GM06990 (cell line): ENCODE data around the gene NLN.

Experiments
- DNase-seq: peaks from one replicate; pipeline ENCODE4 v3.0.0-alpha.2; 2011; ENCODE audit not compliant: insufficient read length; ENCODE audit errors: extremely low read depth
- H3K27me3 ChIP-seq: replicated peaks from 2 replicates; pipeline ENCODE4 v1.6.0; 2011; ENCODE audit warnings: low read length; ENCODE audit not compliant: control insufficient read depth, insufficient read depth
- H3K36me3 ChIP-seq: 2 replicates; pipeline ENCODE4 v1.5.1; 2011; ENCODE audit warnings: low read length; ENCODE audit not compliant: control insufficient read depth, insufficient read depth
- H3K4me3 ChIP-seq: replicated peaks from 2 replicates; pipeline ENCODE4 v1.5.1; 2011; ENCODE audit warnings: low read depth, mild to moderate bottlenecking, control low read depth, low read length
- CTCF ChIP-seq: IDR thresholded peaks from 2 replicates; pipeline ENCODE4 v1.5.1; 2011; ENCODE audit warnings: low read length, control low read depth, mild to moderate bottlenecking, inconsistent platforms; ENCODE audit not compliant: insufficient read depth, poor library complexity, severe bottlenecking

Gene NLN

GRCh38 chr5:65874241-65874640 lies 152.2 kb downstream of the NLN start:
- H3K36me3 ChIP-seq = no peaks in the 10 kb centered on the region
- no peaks in the 10 kb centered on the region for H3K27me3 ChIP-seq
- TF ChIP-seq CTCF = no peak
- no peak overlapping the region for H3K4me3 ChIP-seq
- no peak for DNase-seq

GRCh38 chr5:65876496-65876895 lies 154.5 kb downstream of the NLN start:
- no peak for DNase-seq
- Histone ChIP-seq H3K4me3 (no peak overlapping the region), H3K36me3 (no peaks in the 10 kb centered on the region), H3K27me3 (no peaks in the 10 kb centered on the region)
- TF ChIP-seq CTCF = no peak

- no peak for DNase-seq
- no peak for TF ChIP-seq CTCF
- Histone ChIP-seq H3K4me3 (no peak overlapping the region), H3K27me3 (no peaks in the 10 kb centered on the region), H3K36me3 (no peaks in the 10 kb centered on the region)
These were observed 155.0 kb downstream of the NLN start for GRCh38 chr5:65876970-65877369.
